Activated CD8-positive, alpha-beta memory T cell treated with anti-CD3 and anti-CD28 coated beads, Interleukin-2, amount 50 U/mL, for 24 hours (primary cell): ENCODE data around the gene SUPT3H.
"Not testable (repeated sequence)": the region's sequence is repeated elsewhere in the genome, so short reads cannot be mapped to it uniquely, and the experiment has no call there.

Experiments used
- DNase-seq: peaks from one replicate; pipeline ENCODE4 v3.0.0-alpha.2; 2020; ENCODE audit errors: extremely low read depth

Gene SUPT3H

GRCh38 chr6:44955145-44955544 is 422.6 kb downstream of the SUPT3H start:
- no peak for DNase-seq

DNA sequence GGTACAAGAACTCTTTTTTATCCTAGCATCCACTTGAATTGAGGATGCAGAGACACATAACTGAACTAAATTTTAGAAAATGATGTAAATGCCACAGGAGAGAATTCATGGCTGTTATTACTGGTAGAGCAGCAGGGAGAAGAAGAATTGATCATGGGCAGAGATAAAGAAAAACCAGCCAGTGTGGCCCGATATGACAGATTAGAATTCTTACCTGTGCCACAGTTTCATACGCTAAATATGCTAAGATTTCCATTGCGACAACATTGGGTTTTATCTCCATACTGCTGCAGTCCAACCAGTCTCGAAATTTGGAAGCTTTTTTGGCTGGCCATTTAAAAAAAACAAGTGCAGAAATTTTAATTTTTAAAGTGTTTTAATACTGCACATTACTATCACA is 423.5 kb downstream of the SUPT3H start:
- DNase-seq: no peak

- no peak for DNase-seq
These were observed 426.4 kb downstream of the SUPT3H start for GRCh38 chr6:44951253-44951747.

DNA sequence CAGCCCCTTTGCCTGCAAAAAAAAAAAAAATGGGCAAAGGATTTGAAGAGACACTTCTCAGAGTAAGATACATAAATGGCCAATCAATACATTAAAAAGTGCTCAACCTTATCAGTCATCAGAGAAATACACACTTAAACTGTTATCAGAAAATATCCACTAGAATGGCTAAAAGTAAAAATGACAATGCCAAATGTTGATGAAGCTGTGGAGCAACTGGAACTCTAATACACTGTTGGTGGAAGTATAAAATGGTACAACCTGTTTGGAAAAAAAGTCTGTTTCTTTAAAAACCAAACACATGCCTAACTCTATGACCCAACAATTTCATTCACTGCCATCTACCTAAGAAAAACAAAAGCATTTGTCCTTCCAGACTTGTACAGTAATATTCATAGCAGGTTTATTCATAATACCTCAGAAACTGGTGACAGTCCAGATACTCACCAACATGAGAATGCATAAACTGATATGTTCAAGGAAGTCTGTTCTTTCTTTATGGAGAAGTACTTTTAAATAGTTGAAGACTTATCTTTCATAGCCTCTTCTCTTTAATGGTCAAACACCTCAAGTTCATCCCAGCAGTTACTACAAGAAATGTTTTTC is 428.0 kb downstream of the SUPT3H start:
- DNase-seq: no peak

DNA sequence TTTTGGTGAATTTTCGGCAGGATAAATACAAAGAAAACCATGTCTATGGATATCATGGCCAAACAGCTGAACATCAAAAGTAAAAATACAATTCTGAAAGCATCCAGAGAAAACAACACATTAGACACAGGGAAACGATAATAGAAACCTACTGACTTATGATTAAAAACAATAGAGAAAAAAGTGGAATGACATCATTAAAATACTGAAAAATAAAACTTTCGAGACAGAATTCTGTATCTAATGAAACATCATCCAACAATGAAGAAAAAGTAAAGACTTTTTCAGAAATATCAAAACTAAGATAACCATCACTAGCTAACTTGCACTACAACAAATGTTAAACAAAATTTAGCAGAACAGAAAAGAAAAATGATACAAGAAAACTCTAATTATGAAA is 434.2 kb downstream of the SUPT3H start:
- no peak for DNase-seq

GRCh38 chr6:44942798-44943197 is 434.9 kb downstream of the SUPT3H start:
- no peak for DNase-seq

DNA sequence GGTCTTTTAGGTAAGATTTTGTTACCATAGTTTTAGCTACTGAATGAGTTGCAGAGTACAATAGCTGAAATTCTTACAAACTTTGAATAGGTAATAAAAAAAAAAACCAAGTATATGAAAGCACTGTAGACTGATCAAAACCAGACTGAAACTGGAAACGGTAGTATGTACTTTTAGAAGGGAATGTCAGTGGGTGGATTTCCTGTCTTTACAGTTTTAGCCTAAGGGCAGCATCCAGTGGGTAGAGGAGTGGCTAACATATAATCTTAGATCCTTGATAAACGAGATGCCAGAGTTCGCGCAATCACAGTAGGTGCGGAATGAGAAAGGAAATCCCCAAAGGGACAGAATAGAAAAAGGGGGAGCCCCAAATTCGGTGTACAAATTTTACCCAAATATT is 435.5 kb downstream of the SUPT3H start:
- no peak for DNase-seq

DNA sequence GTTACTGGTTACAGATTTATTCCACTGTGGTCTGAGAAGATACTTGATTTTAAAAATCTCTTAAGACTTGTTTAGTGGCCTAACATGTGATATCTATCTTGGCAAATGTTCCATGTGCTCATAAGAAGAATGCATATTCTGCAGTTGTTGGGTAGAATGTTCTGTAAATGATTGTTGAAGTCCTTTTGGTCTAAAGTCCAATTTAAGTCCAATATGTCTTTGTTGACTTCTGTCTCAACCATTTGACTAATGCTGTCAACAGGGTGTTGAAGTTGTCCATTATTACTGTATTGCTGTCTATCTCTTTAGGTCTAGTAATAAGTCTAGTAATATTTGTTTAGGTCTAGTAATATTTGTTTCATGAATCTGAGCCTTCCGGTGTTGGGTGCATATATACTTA is 437.4 kb downstream of the SUPT3H start:
- DNase-seq: no peak

DNA sequence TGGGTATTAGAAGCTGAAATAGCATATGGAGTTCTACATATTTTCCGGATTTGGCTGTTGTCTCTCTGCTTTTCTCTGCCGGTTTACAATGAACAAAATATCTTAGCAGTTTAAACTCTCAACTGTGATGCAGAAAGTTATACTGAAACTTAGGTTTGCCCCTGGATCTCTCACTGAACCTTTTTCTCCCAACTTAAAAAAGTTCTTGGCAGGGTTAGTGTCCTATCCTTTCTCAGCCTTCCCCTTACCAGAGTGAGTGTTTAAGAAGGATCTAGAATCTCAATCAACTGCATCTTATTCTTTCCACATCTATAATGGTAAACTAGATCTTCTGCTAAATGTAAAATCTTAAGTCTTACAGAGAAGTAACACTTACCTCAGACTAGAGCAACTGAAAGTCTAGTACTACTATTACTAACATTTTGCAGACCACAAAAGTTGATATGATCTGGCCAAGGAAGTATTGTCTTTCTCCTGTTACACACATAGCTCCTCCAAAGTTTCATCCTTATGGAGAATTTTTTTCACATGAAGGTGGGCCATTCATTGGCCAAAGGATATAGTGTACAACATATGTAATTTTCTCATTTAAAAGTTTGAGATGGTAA is 441.9 kb downstream of the SUPT3H start:
- DNase-seq: no peak

GRCh38 chr6:44933108-44933507 is 444.6 kb downstream of the SUPT3H start:
- no peak for DNase-seq

- no peak for DNase-seq
These were observed 445.1 kb downstream of the SUPT3H start for GRCh38 chr6:44932651-44933091.

DNA sequence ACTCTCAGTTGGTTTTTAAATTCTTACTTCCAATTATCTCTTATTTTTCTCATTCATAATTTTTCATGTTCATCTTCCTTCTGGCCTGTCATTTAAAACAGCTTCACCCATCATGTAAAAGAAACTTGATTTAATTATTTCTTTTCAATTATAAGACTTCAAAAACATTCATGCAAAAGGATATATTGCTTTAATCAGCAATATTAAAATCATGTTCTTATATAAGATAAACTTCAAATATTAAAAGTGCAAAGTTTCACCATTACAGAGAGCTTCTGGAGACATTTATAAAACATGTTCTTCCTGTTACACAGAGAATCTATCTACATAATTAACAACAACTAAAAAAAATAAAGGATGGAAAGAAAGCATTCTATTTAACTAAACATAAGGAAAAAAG is 446.3 kb downstream of the SUPT3H start:
- DNase-seq: no peak

DNA sequence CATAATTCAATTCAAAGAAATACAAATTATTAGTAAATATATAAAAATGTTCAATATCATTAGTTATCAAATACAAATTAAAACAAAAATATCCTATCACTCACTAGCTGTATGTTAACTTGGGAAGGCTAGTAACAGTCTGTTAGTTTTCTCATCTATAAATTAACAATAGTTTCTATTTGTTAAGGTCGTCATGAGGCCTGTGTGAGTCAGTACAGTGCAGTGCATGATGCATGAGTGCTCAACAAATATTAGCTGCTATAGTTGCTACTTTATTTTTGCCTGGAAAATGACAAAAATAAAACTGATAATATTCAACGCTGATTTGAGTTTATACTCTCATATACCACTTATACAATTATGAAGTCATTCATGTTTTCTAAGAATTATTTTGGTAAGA is 451.2 kb downstream of the SUPT3H start:
- no peak for DNase-seq

- DNase-seq: no peak
These were observed 452.5 kb downstream of the SUPT3H start for GRCh38 chr6:44925100-44925739.

DNA sequence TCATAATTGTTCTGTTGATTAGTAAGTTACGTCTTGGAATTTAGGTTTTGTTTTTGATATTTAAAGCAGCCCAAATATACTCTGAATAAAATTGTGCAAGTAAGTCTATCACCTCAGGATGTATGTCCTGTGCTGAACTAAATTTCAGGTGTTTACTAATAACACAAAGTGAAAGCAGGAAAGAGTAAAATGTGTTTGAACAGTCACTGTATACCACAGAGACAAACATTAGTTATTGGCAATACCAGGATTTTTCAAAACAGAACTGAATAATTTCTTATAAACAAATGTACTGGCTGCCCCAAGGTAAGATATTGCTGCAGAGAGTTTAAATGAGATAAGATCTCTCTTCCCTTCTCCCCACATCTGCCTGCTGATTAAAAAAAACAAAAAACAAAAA is 454.3 kb downstream of the SUPT3H start:
- no peak for DNase-seq

DNA sequence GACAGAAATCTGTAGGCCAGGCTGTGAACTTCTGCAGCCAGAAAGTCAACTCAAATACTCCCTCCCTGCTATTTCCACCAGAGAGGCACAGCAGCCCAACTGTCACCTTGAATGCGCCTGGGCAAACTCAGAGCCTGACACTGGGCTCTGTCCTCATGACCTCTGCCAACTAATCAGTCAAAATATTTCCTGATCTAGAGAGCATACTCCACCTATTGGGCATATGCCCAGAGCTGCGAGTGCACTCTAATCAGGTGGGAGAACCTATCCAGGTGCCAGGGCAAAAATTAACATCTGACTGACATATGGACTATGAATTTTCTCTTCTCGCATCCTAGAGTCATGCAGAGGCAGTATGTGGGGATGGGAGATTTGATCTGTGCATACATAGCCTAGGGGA is 455.9 kb downstream of the SUPT3H start:
- DNase-seq: no peak

GRCh38 chr6:44920952-44921491 is 456.7 kb downstream of the SUPT3H start:
- DNase-seq: no peak

- DNase-seq: no peak
These were observed 458.9 kb downstream of the SUPT3H start for GRCh38 chr6:44918671-44919296.

DNA sequence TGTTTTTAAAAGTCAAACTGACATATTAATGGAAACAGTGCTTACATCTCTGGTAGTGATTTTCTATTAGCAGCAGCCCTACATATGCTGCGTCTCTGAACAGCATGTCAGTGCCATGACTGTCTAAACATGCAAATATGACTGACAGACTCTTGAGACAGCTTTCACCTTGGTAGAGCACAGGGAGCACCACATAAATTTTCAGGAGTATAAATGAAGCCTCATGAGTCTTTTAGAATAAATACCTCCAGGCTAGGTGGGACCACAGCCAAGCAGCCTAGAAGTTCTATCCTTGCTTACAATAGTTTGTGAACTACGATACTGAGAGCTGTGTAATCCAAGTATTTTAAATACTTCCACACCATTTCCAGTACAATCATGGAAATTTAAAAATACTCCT is 460.3 kb downstream of the SUPT3H start:
- DNase-seq: no peak

GRCh38 chr6:44915111-44915510 is 462.6 kb downstream of the SUPT3H start:
- DNase-seq: no peak

DNA sequence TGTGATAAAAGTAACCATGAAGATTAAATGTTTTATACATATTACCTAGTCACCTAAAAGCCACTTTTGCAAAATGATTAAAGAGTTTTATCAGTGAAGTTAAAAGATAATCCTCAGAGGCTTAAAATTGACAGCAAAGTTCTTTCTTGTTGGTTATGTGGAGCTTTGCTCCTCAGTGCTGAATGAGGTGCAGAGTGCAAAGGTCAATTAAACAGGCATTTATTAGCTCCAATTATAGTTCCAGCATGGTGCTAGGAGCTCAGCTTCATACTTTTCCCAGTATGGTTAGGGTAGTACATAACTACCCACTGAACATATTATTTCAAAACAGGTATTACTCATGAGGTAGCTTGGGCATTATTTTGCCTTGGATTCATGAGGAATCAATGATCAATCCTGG is 463.6 kb downstream of the SUPT3H start:
- no peak for DNase-seq

DNA sequence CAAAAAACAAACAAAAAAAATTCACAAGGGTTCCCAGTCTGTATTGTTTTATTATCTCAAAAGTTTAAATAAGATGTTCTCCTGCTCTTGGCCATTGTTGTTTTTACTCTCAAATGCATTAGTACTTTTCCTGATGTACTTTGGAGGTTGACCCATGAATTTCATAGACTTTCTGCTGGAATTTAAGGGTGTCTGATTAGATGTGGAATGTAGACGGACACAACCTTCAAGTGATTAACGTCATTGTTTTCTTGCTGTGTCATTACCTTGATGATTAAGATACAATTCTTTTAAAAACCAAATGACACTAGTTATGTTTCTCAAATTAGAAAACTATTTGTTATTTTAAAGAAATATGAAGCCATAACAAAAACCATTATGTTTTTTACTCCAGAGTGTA is 471.0 kb downstream of the SUPT3H start:
- DNase-seq: no peak

DNA sequence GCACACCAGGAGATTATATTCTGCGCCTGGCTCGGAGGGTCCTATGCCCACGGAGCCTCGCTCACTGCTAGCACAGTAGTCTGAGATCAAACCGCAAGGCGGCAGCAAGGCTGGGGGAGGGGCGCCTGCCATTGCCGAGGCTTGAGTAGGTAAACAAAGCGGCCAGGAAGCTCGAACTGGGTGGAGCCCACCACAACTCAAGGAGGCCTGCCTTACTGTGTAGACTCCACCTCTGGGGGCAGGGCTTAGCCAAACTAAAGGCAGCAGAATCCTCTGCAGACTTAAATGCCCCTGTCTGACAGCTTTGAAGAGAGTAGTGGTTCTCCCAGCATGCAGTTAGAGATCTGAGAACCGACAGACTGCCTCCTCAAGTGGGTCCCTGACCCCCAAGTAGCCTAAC is 477.4 kb downstream of the SUPT3H start:
- DNase-seq: not testable (repeated sequence)
